ENCODE data around the gene TAF1A.

GRCh38 chr1:222582099-222582774 is 7.5 kb downstream of the TAF1A start:
- TF ChIP-seq CTCF (IDR thresholded peaks at IDR 0.05) (no peak), POLR2A (IDR thresholded peaks at IDR 0.05) (no peak)

Data from sigmoid colon (tissue), 3 donors.